Activated CD8-positive, alpha-beta memory T cell treated with anti-CD3 and anti-CD28 coated beads, Interleukin-2, amount 10 ng/mL, durations not matched to agents 7 days and 5 days (primary cell): Measurements from ENCODE around the gene TH. TPM values are rescaled to one million over a fixed set of nuclear protein-coding genes. Genes with fewer than 3 reads are reported as not detected.

ENCODE experiments used
- ATAC-seq: fragments of 150-1000 bp; cut with Tn5 transposase; one replicate; pipeline ENCODE4 v1.10.0; 2021; ENCODE audit warnings: moderate library complexity
- CTCF ChIA-PET: fragments of 350-600 bp; sonication (Branson Sonifier 250); formaldehyde crosslinking; loops from one replicate; lab custom pipeline; 2021; ENCODE audit warnings: antibody characterized with exemption; lab: Charles Lee
- DNase-seq: peaks from one replicate; pipeline ENCODE4 v3.0.0-alpha.2; 2020
- H3K27ac Mint-ChIP-seq: one replicate; pipeline ENCODE4 v1.8.0; 2021; ENCODE audit warnings: mild to moderate bottlenecking, mixed read lengths
- H3K27me3 Mint-ChIP-seq: one replicate; pipeline ENCODE4 v1.8.0; 2021; ENCODE audit warnings: mixed read lengths
- H3K36me3 Mint-ChIP-seq: one replicate; pipeline ENCODE4 v1.8.0; 2021; ENCODE audit warnings: mild to moderate bottlenecking, mixed read lengths
- H3K4me1 Mint-ChIP-seq: one replicate; pipeline ENCODE4 v1.8.0; 2021; ENCODE audit warnings: mixed read lengths
- H3K4me3 Mint-ChIP-seq: one replicate; pipeline ENCODE4 v1.8.0; 2021; ENCODE audit warnings: mild to moderate bottlenecking, moderate library complexity, mixed read lengths
- H3K9me3 Mint-ChIP-seq: one replicate; pipeline ENCODE4 v1.8.0; 2022; ENCODE audit warnings: low read depth, mixed read lengths
- total RNA-seq, 2 experiments: library from RNA; stranded (reverse); gene quantifications; one replicate each; pipeline ENCODE4 v1.2.3, GENCODE V29; 2021

TH gene
- total RNA-seq, 2 experiments from 2014 or later: not detected

- CTCF ChIA-PET: no interaction called here
- Mint-ChIP-seq H3K27me3 (no peaks in the 10 kb centered on the region), H3K27ac (no peak overlapping the region), H3K4me3 (no peak overlapping the region), H3K36me3 (no peaks in the 10 kb centered on the region), H3K4me1 (no peaks in the 10 kb centered on the region), H3K9me3 (no peaks in the 10 kb centered on the region)
- no peak for ATAC-seq
- no peak for DNase-seq
Observed at GRCh38 chr11:2204361-2205213, 33.0 kb upstream of the TH start.

- no peak for DNase-seq
- H3K27ac Mint-ChIP-seq: no peak overlapping the region
- no peaks in the 10 kb centered on the region for H3K27me3 Mint-ChIP-seq
- H3K36me3 Mint-ChIP-seq: no peaks in the 10 kb centered on the region
- CTCF ChIA-PET: no interaction called here
- no peak overlapping the region for H3K4me3 Mint-ChIP-seq
- ATAC-seq: no peak
- H3K9me3 Mint-ChIP-seq: no peaks in the 10 kb centered on the region
- H3K4me1 Mint-ChIP-seq: no peaks in the 10 kb centered on the region
Observed at GRCh38 chr11:2203440-2204259, 32.0 kb upstream of the TH start.

DNA sequence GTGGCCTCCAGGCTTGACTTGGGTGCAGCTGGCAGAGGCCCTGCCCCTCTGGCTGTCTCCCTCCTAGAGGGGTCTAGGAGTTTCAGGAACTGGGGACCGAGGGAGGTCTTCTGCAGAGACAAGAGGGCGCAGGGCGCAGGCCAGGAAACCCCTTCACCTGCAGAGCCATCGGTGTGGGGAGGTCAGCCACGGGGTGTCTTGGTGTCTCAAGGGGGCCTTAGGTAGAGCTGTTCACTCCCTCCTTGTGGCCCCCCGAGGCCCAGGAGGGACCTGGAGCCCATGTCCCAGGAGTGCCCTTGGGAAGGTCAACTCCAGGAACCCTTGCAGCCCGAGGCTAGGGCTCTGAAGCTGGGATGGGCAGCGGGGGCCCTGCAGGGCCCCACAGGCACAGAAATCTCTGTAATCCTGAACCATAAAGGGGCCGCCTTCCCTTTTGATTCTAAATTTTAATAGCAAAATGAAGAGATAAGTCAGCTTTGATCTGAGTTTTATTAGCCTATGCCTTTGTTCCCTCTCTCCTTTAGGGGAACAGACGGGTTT lies 31.4 kb upstream of the TH start:
- Mint-ChIP-seq H3K27me3 (no peaks in the 10 kb centered on the region), H3K4me3 (no peak overlapping the region), H3K9me3 (no peaks in the 10 kb centered on the region), H3K36me3 (no peaks in the 10 kb centered on the region), H3K27ac (no peak overlapping the region), H3K4me1 (no peaks in the 10 kb centered on the region)
- DNase-seq (no peak), ATAC-seq (no peak)
- CTCF ChIA-PET: no interaction called here

DNA sequence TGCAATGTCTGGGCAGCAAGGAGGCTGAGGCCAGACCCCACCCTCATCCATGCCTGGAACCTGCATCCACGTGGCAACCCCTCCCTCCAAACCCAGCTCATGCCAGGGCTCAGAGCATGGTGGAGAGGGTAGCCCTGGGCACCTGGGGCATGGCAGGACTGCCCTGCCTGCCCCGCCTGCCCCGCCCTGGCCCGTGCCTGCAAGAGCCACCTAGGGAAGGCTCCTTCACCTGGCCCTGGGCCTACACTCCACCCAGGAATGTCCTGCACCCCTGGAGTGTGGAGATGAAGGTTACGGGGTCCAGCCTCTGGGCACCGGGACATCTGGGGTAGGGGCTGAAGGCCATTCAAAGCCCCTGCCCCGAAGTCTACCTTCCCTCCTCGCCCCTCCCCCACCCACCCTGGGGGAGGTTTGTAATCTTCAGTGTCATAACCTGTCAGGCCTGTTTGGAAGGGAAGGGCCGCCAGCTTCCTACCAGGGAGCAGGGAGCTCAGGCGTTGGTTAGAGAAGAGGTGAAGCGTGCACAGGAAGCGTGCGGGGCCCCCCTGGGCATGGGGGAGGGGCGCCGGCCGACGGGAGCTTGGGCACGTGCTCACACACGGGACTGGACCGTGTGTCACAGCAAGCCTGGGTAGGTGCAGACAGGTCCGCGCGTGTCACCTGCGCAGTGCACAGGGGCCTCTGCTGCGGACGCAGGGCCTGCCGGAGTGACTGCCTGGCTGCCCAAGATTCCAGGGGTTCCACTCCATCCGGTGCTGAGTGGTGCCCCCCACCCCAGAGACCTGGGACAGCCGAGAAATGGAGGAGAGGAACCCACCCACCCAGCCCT lies 30.7 kb upstream of the TH start:
- Mint-ChIP-seq H3K36me3 (no peaks in the 10 kb centered on the region), H3K4me3 (no peak overlapping the region), H3K9me3 (no peaks in the 10 kb centered on the region), H3K27me3 (no peaks in the 10 kb centered on the region), H3K27ac (no peak overlapping the region), H3K4me1 (no peaks in the 10 kb centered on the region)
- ATAC-seq: no peak
- DNase-seq: no peak
- CTCF ChIA-PET: interaction anchor here (0.8 kb wide), 1 partner anchor 218 kb away, joined by 3 read pairs; no protein-coding TSS in a partner anchor

- CTCF ChIA-PET: interaction anchor here (0.8 kb wide), 1 partner anchor 219 kb away, joined by 3 read pairs; no protein-coding TSS in a partner anchor
- peaks cover 3% of the 10 kb centered on the region for H3K4me1 Mint-ChIP-seq
- no peak overlapping the region for H3K27ac Mint-ChIP-seq
- DNase-seq (no peak), ATAC-seq (no peak)
- H3K4me3 Mint-ChIP-seq: no peak overlapping the region
- H3K36me3 Mint-ChIP-seq: no peaks in the 10 kb centered on the region
- H3K9me3 Mint-ChIP-seq: no peaks in the 10 kb centered on the region
- peaks cover 4% of the 10 kb centered on the region for H3K27me3 Mint-ChIP-seq
Observed at GRCh38 chr11:2201542-2201941, 29.9 kb upstream of the TH start.

DNA sequence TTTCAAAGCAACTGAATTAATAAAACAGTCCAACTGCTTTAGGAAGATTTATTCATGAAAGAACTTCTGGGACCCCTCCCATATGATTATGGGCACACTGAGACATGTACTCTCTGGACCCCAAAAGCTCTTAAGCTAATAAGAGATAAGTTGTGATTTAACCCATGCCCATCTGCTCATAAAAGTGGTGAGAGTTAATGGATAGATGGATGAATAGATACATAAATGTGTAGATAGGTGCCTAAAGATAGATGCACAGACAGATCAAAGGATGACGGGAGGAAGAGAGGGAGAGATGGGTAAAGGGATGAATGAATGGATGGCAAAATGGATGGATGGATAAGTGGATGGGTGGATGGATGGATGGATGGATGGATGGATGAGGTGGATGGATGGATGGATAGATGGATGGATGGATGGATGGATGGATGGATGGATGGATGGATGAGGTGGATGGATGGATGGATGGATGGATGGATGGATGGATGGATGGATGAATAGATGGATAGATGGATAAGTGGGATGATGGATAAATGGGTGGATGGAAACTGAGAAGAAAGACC lies 29.4 kb upstream of the TH start:
- CTCF ChIA-PET: interaction anchor here (1.4 to 1.6 kb wide), 2 partner anchors 100 to 102 kb away, joined by 4 to 6 read pairs; partner anchors contain the start of genes C11orf21 and TSPAN32
- ATAC-seq (no peak), DNase-seq (no peak)
- H3K9me3 Mint-ChIP-seq: no peaks in the 10 kb centered on the region
- no peak overlapping the region for H3K27ac Mint-ChIP-seq
- H3K4me1 Mint-ChIP-seq: peaks cover 3% of the 10 kb centered on the region
- peaks cover 9% of the 10 kb centered on the region for H3K27me3 Mint-ChIP-seq
- no peak overlapping the region for H3K4me3 Mint-ChIP-seq
- H3K36me3 Mint-ChIP-seq: no peaks in the 10 kb centered on the region

DNA sequence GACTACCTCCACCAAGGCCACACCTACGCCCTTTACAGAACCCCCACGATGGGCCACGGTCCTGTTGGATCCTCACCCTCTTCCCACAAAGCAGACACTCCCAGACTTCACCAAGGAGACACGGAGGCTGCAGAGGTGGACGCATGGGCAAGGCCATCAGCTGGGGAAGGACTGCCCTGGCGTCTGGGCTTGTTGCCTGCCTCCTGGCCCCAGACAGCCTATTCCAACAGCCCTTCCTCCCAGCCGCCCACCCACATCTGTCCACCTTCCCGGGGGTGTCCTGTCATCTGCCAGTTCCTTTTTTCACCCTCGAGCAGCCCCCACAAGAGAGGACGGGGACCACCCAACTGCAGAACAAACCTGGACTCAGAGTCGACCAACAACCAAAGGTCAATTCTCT lies 28.9 kb upstream of the TH start:
- H3K4me3 Mint-ChIP-seq: no peak overlapping the region
- no peak for ATAC-seq
- CTCF ChIA-PET: interaction anchor here (1.4 to 3.9 kb wide), 4 partner anchors 101 to 219 kb away, joined by 4 to 39 read pairs (median 16); partner anchors contain the start of genes C11orf21 and TSPAN32
- H3K4me1 Mint-ChIP-seq: peaks cover 3% of the 10 kb centered on the region
- no peak overlapping the region for H3K27ac Mint-ChIP-seq
- H3K27me3 Mint-ChIP-seq: peaks cover 9% of the 10 kb centered on the region
- H3K9me3 Mint-ChIP-seq: no peaks in the 10 kb centered on the region
- no peak for DNase-seq
- H3K36me3 Mint-ChIP-seq: no peaks in the 10 kb centered on the region

GRCh38 chr11:2199466-2200341 lies 28.1 kb upstream of the TH start:
- CTCF ChIA-PET: interaction anchor here (1.4 to 3.9 kb wide), 5 partner anchors 99 to 220 kb away, joined by 4 to 39 read pairs (median 19); partner anchors contain the start of genes C11orf21 and TSPAN32
- Mint-ChIP-seq H3K27ac (no peak overlapping the region), H3K4me1 (peaks cover 3% of the 10 kb centered on the region), H3K36me3 (no peaks in the 10 kb centered on the region), H3K27me3 (peaks cover 9% of the 10 kb centered on the region), H3K4me3 (no peak overlapping the region), H3K9me3 (no peaks in the 10 kb centered on the region)
- DNase-seq: no peak
- no peak for ATAC-seq

DNA sequence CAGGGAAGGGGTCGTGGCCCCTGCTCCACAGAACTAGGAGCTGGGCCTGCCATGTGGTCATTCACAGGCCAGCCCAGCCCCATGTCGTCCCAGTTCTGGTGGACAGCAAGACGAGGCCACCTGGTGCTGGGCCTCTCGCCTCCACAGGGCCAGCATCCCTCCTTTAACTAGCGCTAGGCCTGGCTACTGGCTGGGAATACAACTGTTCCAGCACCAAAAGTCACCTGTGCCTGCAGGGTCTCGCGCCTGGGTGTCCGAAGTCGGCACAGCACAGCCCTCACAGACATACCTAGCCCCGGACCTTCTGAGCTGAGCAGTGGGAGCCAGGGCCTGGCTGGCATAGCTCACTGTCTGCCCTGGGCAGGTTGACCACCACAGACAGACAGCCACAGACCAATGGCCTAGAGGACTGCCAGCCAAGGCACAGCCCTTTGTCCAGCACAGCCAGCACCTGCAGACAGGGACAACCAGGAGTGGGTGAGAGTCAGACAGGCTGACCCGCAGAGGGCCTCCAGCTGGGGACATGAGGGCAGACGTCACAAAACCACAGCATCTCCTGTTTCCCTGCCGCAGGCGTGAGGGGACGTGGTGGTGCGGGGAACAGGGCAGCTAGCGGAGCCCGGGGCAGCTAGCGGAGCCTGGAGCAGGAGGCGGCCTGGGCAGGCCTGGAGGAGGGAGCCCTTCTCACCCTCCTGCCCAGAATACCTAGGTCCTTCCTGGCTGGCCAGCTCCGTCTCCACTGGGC lies 27.2 kb upstream of the TH start:
- Mint-ChIP-seq H3K4me3 (no peak overlapping the region), H3K27me3 (peaks cover 9% of the 10 kb centered on the region), H3K9me3 (no peaks in the 10 kb centered on the region), H3K27ac (no peak overlapping the region), H3K4me1 (peaks cover 3% of the 10 kb centered on the region), H3K36me3 (no peaks in the 10 kb centered on the region)
- CTCF ChIA-PET: interaction anchor here (1.2 to 3.9 kb wide), 5 partner anchors 100 to 332 kb away, joined by 3 to 39 read pairs (median 19); partner anchors contain the start of genes C11orf21 and TSPAN32
- no peak for ATAC-seq
- no peak for DNase-seq

GRCh38 chr11:2197771-2198520 lies 26.3 kb upstream of the TH start:
- ATAC-seq (no peak), DNase-seq (no peak)
- no peaks in the 10 kb centered on the region for H3K9me3 Mint-ChIP-seq
- CTCF ChIA-PET: interaction anchor here (0.5 to 3.9 kb wide), 8 partner anchors 14 to 411 kb away, joined by 3 to 39 read pairs (median 6); partner anchors contain the start of genes C11orf21 and TSPAN32
- no peak overlapping the region for H3K4me3 Mint-ChIP-seq
- peaks cover 3% of the 10 kb centered on the region for H3K4me1 Mint-ChIP-seq
- peaks cover 9% of the 10 kb centered on the region for H3K27me3 Mint-ChIP-seq
- H3K36me3 Mint-ChIP-seq: no peaks in the 10 kb centered on the region
- no peak overlapping the region for H3K27ac Mint-ChIP-seq
